GM18507 (cell line): ENCODE results near the gene SHCBP1L.
"Not testable (repeated sequence)": the region's sequence is repeated elsewhere in the genome, so short reads cannot be mapped to it uniquely, and the experiment has no call there.

Experiments
- DNase-seq: peaks from one replicate; pipeline ENCODE4 v3.0.0; 2011; ENCODE audit warnings: low read depth; ENCODE audit not compliant: insufficient read length; ENCODE audit errors: extremely low spot score
- FAIRE-seq: peaks from 2 replicates; lab custom pipeline; 2011; peaks lifted over from hg19 to GRCh38; lab: Jason Lieb, UNC

SHCBP1L gene

DNA sequence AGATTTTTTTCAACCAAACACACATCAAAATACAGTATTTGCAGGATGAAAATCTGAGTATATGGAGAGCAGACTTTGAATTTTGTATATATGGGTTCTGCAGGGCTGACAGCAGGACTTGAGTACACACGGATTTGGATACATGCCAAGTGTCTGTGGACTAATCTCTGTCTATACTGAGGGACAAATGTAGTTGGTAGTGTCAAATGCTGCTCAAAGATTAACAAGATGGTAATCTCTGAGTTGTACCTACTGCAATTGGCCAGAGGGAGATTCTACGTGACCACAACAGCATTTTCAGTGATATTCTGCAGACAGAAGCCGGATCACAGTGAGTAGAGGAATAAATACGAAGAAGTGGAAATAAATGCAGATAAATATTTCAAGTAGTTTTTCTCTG lies 43.4 kb downstream of the SHCBP1L start:
- no peak for FAIRE-seq
- DNase-seq = no peak

DNA sequence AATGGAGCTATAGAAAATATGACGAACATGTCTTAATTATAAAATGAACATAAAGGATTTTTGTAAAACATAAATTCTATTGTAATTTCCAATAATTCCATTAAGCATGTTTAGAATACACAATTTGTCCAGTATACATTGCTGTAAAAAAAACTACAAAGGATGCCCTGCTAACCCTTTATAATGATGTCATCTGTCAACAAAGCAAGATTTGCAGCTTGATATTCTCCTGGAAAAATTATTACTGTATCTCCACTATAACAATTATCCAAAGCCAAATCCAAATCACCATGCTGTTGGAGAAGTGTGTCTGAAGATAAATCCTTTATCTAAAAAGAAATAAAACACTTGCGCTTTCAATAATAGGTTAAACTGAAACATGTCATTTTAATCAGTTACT lies 47.6 kb downstream of the SHCBP1L start:
- FAIRE-seq = no peak
- DNase-seq = no peak

DNA sequence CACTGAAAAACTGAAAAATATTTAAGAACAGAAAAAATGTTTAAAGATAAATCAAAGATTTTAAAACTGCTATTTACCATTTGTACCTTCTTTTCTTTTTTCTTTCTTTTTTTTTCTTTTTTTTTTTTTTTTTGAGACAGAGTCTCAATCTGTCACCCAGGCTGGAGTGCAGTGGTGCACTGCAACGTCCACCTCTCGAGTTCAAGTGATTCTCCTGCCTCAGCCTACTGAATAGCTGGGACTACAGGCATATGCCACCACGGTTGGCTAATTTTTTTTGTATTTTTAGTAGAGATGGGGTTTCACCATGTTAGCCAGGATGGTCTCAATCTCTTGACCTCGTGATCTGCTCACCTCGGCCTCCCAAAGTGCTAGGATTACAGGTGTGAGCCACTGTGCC lies 51.0 kb downstream of the SHCBP1L start:
- FAIRE-seq = not testable (repeated sequence)

DNA sequence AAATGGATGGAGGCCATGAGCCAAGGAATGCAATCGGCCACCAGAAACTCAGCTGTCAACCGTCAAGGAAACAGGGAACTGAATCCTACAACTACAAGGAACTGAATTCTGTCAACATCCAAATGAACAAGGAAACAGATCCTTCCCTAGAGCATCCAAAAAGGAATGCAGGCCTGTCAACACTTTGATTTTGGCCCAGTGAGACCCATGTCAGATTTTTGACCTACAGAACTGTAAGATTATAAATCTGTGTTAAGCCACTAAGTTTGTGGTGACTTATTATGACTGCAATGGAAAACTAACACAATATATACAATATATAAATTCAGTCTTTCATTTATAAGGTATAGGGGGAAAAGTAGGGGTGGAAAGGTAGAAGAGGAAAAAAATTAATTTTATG lies 55.3 kb downstream of the SHCBP1L start:
- FAIRE-seq = no peak
- DNase-seq = no peak

More for the DNA sequence above, 51.0 kb downstream of the SHCBP1L start:
- DNase-seq = not testable (repeated sequence)

DNA sequence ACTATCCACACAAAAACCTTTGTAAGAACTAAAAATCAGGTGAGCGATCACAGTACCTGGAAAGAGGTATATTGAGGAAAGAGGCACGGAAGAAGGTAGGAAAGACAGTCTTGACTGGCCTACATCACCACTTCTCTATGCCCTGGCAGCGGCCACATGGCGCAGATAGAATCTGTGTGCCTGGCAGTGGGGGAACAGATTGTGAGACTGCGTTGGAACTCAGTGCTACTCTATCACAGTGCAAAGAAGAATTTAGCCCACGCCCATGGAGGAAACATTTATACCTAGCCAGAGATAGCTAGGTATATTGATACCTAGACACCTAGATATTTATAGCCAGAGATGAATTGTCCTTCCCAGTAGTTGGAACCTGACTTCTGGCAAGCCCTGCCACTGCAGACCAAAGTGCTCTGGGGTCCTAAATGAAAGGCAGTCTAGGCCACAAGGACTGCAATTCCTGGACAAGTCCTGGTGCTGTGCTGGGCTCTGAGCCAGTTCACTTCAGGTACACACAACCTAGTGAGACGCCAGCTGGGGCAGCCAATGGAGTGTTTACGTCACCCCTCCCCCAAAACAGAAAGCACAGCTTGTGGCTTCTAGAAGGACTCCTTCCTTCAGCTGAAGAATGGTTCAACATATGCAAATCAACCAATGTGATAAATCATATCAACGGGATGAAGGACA lies 61.9 kb downstream of the SHCBP1L start:
- no peak for FAIRE-seq

DNA sequence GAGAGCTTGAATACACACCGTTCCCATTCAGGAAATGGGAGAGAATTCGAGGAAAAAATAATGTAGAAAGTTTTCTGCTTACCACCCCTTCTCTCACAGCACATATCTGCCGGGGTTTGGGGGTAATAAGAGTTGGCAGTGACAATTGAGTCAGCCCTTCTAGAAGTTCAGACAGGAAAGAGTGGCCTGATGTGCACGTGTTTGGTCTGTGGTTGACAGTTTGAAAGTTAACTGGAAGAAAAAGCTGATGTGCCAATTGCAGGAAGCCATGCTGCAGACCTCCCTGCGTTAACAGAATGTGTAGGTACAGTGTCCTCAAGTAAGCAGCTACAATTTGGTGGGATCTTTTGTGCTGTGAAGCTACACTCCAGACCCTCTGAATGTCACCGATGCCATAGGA lies 63.0 kb downstream of the SHCBP1L start:
- FAIRE-seq (no peak), DNase-seq (no peak)

More for the DNA sequence above, 61.9 kb downstream of the SHCBP1L start:
- no peak for DNase-seq

DNA sequence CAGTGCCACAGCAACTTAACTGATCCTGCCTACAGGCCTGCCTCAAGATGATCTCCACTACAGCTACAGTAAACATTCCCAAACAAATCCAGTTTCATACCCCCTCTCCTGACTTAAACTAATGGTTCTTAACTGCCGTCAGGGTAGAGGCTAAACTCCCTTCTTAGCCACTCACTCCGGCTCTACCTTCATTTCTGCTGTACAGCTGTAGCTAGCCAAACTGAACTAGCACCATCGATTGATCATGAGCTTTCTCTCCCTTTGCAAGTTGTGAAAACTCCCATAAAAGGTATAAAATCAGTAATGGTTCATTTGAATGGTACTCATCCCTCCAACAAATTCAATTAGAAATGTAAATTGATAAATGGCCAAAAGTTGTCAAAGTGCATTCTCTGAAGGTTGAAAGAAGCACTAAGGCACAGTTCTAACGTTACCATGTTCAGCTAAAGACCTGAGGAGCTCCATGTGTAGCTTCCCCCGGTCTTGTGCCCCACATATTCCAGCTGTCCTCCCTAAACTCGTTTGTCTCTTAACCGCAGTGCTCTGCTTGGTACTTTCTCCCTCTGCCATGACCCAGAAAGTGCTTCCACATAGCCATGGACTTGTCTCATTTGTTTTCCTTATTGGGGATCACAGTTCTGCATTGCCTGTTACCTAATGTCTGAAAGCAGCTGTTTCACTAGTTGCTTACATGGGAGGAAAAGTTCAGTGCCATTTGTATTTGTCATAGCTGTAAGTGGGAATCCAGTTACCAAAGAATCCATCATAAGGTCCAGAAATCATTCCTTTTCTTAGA lies 64.0 kb downstream of the SHCBP1L start:
- no peak for FAIRE-seq
- no peak for DNase-seq

DNA sequence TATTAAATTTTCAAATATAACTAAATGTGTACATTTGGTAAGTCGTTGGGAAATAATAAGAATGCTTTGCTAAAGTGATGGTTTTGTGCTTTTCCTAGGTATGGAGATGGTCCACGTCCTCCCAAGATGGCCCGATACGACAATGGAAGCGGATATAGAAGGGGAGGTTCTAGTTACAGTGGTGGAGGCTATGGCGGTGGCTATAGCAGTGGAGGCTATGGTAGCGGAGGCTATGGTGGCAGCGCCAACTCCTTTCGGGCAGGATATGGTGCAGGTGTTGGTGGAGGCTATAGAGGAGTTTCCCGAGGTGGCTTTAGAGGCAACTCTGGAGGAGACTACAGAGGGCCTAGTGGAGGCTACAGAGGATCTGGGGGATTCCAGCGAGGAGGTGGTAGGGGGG lies 66.0 kb downstream of the SHCBP1L start:
- DNase-seq = no peak
- FAIRE-seq = no peak

DNA sequence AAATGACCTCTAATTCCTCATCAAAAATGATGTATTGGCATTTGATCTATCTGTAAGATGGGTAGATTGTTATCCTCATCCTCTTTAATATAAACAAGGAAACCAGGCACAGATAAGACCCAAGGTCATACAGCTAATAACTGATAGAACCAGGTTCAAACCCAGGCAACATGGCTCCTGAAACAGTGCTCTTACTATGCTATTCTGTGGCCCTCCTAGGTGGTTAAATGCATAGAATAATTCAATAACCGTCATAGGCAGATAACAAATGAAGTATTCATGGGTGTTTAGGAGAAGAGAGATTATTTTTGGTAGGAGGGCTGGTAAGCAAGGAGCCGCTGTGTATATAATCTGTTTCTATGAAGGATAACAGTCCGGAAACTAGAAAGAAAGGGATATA lies 67.4 kb downstream of the SHCBP1L start:
- DNase-seq (no peak), FAIRE-seq (no peak)

DNA sequence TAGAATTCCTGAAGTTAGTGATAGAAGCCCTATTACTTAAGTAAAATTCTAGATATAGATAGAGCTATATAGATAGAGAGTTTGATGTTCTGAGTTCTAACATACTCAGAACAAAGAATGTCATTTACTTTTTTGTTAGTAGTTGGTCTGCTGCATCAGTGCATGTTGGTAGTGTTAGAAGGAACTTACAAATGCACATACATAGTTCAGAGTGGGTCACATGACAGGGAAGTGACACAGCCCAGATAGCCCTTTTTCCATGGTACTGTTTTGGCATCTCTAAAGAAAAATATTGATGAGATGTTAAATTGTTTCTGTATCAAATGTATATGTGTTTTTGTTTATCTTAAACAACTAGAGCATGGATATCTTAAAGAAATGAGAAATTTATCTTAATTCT lies 68.1 kb downstream of the SHCBP1L start:
- FAIRE-seq (no peak), DNase-seq (no peak)

DNA sequence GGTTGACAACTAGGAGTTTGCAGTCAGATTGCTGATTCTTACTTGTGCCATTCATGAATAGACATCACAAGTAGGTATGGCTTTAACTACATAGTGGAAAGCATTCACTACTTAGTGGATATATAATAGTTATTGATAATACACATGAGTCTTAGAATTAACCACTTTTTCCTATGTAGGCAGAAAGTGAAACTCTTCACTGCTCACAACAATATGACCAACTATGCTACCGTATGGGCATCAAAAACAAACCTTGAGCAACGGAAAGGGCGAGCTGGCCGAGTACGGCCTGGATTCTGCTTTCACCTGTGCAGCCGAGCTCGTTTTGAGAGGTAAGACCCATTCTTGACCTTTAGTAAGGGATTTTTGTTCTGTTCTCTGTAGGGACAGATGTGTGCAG lies 75.1 kb downstream of the SHCBP1L start:
- no peak for DNase-seq
- FAIRE-seq = no peak

DNA sequence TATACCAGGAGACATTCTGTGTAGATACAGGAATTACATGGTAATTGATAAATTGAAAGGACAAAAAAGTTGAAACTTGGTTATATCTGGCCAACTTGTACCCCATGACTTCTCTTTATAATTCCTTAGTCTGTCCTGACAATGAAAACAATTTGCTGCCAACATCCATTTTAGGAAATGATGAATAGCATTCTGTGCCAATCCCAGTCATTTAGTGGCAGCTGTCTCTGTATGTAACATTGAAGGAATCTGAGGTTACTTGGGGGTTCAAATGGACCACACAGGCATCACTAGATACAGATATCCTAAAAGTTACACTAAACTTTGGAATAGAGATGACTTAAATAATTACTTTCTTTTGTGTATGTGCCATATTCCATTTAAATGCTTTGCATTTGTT lies 75.6 kb downstream of the SHCBP1L start:
- no peak for FAIRE-seq
- no peak for DNase-seq

DNA sequence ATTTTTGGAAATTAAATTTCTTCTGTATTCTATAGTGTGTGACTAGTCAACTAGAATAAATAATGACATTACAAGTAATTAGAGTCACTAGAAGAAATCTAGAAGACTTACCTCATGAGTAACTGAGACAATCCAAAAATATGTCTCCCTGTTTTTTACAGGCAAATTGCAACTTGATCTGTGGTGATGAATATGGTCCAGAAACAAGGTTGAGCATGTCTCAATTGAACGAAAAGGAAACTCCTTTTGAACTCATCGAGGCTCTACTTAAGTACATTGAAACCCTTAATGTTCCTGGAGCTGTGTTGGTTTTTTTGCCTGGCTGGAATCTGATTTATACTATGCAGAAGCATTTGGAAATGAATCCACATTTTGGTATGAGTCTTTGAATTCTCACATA lies 77.1 kb downstream of the SHCBP1L start:
- FAIRE-seq (no peak), DNase-seq (no peak)

DNA sequence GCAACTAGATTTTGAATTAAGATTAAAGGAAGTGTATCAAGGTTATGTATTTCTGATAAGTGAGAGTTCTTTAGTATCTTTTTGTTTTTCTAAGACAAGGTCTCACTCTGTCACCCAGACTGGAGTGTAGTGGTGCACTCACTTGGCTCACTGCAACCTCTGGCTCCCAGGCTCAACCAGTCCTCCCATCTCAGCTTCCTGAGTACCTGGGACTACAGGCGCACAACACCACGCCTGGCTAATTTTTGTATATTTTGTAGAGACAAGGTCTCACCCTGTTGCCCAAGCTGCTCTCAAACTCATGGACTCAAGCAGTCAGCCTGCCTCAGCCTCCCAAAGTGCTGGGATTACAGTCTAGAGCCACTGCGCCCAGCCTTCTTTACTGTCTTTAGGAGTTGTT lies 80.1 kb downstream of the SHCBP1L start:
- FAIRE-seq (no peak), DNase-seq (no peak)

DNA sequence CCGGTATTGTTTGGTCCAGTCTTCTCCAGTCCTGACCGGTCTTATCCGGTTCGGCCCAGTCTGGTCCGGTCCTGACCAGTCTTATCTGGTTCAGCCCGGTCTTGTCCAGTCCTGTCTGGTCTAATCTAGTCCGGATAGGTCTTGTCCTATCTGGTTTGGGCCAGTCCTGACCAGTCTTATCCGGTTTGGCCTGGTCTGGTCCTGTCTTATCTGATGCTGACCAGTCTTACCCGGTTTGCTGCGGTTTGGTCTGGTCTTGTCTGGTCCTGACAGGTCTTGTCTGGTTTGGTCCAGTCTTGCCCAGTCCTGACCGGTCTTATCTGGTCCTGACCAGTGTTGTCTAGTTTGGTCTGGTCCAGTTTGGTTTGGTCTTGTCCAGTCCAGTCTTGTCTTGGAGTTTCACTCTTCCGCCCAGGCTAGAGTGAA lies 83.7 kb downstream of the SHCBP1L start:
- DNase-seq (no peak), FAIRE-seq (no peak)

DNA sequence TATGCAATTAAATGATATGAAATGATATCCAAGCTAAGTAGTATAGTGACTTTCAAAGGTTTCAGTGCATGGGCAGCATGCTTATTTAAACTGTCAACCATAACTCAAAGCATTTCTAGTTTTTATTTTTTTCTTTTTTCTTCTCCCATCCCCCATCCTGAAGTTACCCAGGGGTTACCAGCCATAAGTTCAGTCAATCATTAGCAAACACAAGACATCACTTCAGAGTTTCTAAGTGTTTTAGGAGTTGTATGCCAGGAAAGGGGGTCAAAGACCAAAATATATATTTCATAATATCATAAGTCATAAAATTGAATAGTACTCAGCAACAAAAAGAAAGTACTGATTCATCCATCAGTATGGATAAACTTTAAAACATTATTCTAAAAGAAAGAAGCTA lies 85.1 kb downstream of the SHCBP1L start:
- no peak for DNase-seq
- FAIRE-seq = no peak

DNA sequence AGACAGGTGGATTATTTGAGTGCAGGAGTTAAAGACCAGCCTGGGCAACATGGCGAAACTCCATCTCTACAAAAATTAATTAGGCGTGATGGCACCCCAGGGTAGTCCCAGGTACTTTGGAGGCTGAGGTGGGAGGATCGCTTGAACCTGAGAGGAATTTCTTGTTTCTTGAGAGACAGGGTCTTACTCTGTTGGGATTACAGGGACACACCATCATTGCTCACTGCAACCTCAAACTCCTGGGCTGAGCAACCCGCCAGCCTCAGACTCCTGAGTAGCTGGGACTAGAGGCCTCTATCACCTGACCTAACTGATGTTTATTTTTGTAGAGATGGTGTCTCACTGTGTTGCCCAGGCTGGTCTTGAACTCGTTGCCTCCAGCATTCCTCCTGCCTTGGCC lies 89.0 kb downstream of the SHCBP1L start:
- no peak for DNase-seq
- no peak for FAIRE-seq

DNA sequence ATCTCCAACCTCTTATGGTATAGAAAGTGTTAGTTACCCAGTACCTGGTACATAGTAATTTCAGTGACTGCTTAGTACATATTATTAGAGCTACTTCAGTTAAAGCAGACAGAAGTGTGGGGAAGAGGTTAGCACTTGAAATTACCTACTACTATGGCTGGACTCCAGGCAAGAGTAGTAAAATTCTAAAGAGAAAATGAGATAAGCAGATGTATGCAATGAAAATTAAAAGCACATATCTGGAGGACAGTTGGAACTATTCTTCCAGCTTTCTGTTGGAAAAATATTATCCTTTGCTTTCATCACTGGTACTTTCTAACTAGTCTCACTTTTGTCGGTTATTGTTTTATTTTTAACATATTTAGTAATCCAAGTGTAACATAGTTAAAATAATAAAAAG lies 90.1 kb downstream of the SHCBP1L start:
- FAIRE-seq = no peak

DNA sequence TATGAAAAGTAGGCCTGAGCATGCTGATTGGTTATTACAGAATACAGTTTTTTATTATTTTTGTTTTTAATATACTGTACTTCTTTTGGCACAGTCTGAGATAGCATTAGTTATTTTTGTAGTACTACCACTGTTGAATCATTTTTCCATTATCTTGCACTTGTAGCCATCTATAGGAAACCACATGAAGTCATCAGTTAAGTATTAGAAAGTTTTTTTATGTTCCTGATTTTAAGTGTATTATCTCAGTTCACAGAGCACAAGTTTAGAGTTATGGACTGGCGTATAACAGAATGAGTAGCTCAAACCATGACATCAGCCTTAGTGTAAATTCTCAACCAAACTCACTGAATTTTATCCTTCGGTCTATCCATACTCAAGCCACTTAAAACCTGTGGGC lies 91.0 kb downstream of the SHCBP1L start:
- FAIRE-seq = no peak
- DNase-seq = no peak

More for the DNA sequence above, 90.1 kb downstream of the SHCBP1L start:
- no peak for DNase-seq

DNA sequence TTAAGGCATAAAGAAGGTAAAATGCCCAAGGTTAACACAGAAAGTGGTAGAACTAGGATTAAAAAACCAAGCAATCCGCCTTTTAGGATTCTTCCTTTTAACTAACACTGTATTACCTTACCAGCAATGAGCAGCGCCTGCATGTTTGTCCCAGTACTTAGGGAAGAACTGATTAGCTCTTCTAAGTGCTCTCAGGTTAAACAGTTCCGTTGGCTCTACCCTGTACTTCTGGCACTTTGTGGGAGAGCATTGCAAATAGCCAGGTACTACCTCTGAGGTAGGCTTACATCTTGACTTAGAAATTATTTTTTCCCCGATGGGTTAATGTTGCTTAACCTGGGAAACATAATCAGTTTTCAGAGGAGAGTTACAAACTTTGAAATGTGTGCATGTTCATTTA lies 92.3 kb downstream of the SHCBP1L start:
- no peak for DNase-seq
- no peak for FAIRE-seq

DNA sequence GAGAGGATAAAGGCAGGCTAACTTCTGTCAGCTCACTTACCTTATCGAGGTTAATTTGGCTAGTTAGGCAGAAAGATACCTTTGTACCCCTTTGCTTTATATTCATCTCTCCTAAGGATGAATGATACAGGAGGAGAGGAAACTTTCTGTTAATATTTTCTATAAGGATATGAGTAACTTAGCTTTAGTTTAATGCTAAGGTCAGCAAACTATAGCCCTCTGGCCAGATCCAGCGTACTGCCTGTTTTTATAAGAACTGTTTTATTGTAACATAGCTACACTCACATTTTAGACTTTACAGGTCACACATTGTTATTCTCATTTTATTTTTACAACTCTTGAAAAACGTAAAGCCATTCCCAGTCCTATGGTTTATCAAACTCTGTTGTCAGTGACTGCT lies 95.8 kb downstream of the SHCBP1L start:
- DNase-seq (no peak), FAIRE-seq (no peak)
